HG03565 (cell line): Measurements from ENCODE around the gene ST6GALNAC4.

Experiments
- ATAC-seq: cut with Tn5 transposase; IDR thresholded peaks from one replicate; pipeline ENCODE4 v1.9.1; 2021; ENCODE audit warnings: mild to moderate bottlenecking, moderate library complexity; ENCODE audit not compliant: unreplicated experiment

The ST6GALNAC4 gene, protein sequence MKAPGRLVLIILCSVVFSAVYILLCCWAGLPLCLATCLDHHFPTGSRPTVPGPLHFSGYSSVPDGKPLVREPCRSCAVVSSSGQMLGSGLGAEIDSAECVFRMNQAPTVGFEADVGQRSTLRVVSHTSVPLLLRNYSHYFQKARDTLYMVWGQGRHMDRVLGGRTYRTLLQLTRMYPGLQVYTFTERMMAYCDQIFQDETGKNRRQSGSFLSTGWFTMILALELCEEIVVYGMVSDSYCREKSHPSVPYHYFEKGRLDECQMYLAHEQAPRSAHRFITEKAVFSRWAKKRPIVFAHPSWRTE

DNA sequence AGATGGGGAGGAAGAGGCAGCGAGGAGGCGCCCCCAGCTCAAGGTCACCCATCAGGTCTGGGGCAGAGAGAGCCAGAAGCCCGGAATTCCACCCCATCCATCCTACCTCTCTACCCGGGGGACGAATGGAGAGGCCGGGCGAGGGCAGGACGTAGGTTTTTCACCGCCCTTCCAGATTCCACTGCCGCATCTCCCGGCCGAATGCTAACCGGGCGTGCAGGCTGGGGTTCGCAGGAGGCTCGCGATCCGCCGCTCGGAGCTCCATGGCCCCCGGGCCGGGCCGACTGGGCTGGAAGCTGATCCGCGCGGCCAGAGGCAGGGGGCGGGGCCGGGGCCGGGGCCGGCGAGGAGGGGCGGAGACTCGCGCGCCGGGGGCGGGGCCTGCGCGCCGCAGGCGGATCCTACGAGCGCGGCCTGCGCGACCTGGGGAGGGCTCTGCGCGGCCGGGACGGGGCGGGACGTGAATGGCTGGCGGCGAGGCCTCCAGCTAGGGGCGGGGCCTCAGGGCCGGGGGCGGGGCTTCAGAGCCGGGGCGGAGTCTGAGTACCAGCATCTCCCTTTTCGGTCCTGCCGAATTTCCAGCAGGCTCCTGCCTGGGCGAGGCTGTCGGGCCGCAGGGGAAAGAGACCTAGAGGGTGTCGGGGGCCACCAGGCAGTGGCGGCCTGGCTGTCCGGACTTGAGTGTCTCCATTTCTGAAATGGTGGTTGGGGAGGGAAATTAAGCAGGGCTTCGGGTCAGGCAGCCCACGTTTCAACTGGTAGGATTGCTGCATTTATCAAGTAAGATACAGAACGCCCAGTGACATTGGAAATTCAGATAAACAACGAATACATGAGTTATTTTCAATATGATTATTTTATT is at the start of gene ST6GALNAC4:
ST6GALNAC4 (minus strand) TSS at position 322 of the 862 bp plus-strand sequence. CDS start 622 bp downstream, outside the sequence.
- peak; percentile 53 for ATAC-seq

DNA sequence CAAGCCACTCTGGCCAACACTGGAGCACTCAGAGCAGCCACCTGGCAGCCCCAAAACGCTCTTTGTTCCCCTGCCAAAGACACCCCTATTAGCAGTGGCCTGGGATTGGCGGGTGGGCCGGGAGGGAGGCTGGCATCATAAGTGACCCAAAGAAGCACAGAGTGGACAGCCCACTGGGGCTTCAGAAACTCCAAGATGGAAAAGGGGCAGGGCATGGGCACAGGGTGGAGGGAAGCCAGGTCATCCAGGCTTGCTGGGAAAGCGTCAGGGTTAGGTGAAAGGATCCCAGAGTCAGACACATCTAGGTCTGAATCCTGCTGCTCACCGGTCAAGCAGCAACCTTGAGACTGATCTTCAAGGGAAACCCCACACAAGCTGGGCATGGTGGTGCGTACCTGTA is 49.1 kb upstream of the ST6GALNAC4 start:
- ATAC-seq, result no peak

DNA sequence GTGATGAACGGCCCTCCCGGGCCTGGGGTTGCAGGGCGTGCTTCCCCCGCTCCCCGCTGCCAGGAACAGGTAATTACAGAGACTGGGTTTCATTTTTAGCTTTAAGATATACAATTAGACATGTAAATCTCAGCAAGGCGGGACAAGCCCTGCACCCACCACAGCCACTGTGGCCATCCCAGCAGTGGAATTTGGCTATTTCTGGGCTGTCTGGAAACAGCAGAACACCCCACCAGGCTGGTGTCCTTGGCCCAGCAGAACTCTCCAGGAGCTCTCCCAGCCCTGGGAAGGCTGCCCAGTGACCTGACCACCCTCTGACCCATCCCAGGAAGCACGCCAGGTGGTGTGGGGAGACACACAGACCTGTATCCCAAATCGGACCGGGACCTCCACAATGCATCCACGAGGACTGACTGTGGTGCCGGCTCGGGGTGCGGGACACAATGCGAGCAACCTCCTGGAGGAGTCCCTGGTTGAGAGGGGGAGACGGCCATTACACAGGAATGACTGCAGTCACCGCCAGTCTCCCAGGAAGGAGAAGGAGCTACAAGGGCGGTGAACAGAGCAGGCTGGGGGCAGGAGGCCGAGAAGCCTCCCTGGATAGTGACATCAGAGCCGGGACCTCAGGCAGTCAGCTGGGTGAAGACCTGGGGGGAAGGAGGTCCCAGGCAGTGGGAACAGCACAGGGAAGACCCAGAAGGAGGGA is 46.7 kb upstream of the ST6GALNAC4 start:
- no peak for ATAC-seq

DNA sequence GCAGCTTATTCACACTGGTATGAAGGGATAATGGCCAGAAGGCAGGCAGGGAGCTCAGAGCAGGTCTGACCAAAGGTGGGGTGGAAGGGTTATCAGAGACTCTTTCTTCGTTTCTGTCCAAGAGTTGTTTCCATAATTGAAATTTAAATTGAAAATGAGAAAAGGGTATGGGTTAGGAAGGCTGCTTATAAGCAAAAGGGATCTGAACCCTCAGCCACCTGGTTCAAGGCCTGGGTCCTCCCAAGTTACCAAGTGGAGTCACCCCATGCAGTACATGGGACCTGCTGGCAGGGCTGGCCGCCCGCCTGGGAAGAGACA is 46.2 kb upstream of the ST6GALNAC4 start:
- ATAC-seq, result no peak

DNA sequence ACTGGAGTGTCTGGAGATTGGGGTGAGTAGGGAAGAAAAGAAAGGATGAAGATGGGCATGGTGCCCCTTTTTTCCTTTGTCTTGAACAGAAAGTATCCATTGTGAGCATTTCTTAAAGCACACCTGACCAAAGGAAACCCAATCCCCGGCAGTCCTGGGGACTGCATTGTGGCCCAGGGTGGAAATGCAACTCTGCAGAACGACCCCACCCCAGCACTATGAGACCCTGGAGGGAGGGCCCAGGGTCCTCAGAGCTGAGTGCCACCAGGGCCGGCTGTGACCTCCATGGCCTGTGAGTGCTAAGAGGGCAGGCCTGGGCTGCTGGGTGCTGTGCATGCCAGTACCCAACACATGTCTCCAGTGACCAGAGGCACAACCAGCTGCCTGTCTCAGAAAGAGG is 45.4 kb upstream of the ST6GALNAC4 start:
- no peak for ATAC-seq

DNA sequence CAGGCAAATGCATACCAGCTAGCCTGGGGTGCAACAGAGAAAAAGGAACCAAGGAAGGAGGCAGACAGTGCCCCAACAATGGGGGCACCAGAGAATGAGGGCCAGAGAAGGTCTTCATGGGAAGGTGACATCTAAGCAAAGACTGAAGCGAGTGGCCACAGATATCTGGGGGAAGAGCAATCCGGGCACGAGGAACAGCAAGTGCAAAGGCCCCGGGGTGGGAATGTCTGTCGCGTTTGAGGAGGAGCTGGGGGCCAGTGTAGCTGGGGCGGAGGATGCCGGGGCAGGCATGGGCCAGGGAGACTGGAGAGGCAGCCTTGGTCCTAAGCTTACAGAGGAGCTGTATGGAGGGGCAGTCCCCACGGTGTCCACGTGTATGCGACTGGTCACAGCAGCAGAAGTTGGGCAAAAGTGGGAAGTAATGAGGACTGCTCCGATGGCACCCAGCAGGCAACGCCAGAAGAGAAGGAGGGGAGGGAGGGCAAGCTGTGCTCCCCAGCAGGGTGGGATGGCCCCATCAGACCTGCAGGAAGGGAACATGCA is 44.8 kb upstream of the ST6GALNAC4 start:
- ATAC-seq, result no peak

DNA sequence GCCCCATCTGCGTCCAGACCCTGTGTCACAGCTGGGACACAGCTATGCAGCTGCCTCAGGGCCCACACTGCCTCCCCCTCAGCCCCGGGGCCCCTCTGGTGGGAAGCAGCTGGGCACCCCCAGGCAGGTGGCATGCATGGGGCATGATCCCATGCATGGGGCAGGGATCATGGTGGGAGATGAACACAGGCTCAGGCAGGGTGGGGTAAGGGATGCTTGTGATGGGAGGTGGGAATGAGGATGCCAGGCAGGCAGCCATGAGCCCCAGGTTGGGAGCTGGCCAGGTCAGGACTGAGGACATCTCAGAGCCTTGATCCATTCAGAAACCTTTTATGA is 44.3 kb upstream of the ST6GALNAC4 start:
- ATAC-seq, result no peak

DNA sequence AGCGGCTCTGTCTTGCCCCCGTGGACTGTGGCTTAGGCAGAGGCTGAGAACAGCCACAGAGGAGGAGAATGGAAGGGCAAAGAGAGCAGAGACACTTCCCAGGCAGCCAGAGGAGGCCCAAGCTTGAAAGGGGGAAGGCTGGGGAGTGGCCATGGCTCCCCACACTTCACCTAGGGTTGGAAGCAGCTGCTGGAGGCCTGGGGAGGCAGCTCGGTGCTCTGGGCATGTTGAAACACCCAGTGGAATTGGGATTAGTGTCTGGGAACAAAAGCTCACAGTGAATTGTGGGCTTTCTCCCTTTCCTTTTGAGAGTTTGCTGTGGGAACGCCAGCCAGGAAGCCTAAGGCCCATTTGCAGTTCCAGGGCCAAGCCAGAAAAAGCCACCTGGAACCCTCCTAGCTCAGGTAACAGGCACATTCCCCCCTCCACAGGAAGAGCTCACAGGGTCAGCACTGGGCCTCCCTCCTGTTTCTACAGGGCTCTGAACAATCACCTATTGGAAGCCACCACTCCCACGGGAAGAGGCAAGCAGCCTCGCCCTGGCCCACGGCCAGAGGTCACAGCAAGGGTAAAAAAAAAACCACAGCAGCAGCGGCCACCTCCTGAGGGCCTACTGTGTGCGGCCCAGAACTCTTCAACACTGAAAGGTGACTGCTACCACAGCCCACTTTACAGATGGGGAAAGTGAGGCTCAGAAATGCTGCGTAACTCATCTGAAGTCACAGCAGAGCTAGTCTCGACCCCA is 43.7 kb upstream of the ST6GALNAC4 start:
- ATAC-seq, result no peak

DNA sequence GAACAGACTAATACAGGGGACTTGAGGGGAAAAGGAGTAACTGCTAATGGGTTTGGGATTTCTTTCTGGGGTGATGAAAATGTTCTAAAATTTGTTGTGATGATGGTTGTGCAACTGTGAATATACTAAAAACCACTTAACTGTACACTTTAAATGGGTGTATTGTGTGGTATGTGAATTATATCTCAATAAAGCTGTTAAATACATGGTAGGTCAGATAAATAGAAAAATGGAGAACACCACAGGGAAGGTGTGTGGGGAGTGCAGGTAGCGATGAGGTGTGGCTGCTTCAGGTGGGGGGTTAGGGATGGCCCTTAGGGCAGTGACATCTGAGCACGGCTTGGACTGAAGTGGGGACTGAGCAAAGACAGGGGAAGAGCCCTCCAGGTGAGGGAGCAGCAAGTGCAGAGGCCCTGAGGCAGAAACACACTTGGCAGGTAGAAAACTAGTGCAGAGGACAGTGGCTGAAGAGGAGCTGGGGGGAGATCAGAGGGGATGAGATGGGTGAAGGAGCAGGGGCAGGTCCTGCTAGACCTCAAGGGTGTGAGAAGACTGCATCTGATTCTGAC is 43.1 kb upstream of the ST6GALNAC4 start:
- ATAC-seq, result no peak

DNA sequence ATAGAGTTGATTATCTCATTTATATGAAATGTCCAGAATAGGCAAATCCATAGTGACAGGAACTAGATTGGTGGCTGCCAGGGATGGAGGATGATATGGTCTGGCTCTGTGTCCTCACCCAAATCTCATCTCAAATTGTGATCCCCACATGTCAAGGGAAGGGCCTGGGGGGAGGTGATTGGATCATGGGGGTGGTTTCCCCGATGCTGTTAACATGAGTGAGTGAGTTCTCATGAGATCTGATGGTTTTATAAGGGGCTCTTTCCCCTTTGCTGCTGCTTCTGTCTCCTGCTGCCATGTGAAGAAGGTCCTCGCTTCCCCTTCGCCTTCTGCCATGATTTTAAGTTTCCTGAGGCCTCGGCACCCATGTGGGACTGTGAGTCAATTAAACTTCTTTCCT is 42.6 kb upstream of the ST6GALNAC4 start:
- ATAC-seq, result no peak

DNA sequence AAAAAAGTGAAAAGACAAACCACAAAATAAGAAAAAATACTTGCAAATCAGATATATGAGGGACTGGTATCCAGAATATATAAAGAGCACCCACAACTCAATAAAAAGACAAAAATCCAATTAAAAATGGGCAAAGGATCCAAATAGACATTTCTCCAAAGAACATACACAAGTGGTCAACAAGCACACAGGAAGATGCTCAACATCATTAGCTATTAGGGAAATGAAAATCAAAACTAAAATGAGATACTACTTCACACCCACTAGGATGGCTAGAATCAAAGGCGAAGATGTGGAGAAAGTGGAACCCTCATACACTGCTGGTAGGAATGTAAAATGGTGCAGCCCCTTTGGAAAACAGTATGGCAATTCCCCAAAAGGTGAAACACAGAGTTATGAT is 41.9 kb upstream of the ST6GALNAC4 start:
- no peak for ATAC-seq

DNA sequence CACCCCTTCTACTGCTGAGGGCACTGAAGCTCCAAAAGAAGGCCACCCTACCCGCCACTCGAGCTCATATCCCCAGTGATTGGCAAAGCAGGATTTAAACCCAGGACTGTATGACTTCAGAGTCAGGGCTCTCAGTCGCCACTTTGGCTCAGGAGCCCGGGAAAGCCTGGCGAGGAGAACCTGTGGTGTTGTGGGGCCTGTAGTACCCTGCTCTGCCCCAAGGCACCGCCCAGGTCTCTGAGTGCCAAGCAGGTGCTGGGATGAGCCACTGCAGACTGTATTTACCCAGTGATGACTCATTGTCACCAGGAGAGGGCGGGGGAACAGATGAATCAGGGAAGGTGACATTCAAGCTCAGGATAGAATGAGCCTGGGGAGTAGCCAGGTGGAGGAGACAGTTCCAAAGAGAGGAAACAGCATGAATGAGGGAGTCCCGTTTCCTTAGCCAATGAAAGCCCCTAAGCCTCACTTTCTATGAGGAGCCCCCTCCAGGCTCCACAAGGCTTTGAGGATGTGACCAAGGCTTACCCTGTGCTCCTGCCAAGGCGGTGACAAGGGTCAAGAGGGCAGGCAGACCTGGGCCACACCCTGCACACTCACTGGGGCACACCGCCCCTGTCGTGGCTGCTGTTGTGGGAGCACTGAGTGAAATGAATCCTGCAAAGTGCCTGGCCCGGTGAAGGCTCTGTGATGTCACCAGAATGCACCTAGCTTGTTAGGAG is 38.6 kb upstream of the ST6GALNAC4 start:
- ATAC-seq, result no peak

DNA sequence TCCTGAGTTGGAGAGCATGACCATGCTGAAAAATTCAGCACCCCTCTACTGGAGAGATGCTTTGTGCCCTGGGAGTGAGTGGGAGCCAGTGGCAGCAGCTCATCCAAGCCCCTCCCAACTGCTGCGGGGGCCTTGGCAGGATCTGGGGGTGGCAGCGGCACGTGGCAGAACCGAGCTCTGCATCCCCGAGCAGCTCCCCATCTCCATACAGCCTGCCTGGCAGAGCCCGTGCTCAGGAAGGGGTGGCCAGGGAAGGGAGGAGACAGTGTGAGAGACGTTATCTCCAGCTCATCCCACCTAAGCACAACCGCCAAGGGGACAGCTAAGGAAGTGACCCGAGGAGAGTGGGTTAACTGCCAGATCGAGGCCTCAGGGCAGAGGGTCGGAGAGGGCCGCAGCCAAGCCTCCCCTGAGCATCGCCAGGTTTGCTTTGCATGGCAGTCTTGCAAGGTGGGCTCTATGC is 38.0 kb upstream of the ST6GALNAC4 start:
- no peak for ATAC-seq

DNA sequence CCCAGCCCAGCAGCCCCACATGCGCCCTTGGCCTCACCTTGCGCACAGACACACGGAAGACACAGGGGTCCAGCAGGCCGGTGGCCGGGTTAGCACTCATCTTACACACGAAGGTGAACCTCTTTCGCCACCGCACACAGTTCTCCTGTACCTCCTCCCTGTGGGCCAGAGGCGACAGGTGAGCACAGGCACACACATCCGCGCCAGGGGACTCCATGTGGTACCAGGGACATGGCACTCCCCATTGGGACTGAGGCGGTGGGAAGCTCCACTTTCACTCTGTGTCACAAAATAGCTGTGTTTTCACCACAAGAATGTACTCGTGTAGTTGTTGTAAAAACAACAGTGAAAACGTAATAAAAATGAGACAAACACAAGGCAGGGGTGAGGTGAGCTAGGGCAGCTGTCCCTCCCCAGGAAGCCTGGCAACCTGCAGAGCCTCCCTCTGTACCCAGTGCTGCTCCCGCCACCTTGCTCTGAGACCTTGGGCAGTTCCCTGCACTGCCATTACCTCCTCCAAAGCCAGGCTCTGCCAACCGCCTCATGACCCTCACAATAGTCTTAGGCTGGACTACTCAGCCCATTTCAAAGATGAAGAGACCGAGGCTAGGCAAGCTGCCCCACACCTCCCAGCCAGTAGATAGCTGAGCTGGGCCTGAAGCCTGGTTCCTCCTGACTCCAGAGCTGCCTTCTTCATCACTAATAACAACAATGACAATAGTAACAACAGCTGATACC is 37.1 kb upstream of the ST6GALNAC4 start:
- no peak for ATAC-seq

DNA sequence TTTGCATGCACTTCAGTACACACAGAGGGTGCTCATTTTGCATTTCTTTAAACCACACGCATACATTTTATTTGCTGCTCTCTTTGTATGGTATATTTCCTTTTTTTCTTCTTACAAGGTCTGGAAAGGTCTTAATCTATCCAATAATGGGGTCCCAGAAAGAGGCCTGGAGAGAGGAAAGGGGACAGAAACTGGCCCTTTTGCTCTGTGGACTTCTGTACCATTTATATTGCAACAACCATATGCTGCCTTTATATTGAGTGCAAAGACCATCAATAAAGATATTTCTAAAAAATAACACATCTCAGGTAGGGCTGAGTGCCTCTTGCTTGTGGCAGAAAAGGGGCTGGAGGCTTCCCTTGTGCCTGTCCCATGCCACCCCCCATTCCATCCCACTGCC is 36.3 kb upstream of the ST6GALNAC4 start:
- no peak for ATAC-seq

DNA sequence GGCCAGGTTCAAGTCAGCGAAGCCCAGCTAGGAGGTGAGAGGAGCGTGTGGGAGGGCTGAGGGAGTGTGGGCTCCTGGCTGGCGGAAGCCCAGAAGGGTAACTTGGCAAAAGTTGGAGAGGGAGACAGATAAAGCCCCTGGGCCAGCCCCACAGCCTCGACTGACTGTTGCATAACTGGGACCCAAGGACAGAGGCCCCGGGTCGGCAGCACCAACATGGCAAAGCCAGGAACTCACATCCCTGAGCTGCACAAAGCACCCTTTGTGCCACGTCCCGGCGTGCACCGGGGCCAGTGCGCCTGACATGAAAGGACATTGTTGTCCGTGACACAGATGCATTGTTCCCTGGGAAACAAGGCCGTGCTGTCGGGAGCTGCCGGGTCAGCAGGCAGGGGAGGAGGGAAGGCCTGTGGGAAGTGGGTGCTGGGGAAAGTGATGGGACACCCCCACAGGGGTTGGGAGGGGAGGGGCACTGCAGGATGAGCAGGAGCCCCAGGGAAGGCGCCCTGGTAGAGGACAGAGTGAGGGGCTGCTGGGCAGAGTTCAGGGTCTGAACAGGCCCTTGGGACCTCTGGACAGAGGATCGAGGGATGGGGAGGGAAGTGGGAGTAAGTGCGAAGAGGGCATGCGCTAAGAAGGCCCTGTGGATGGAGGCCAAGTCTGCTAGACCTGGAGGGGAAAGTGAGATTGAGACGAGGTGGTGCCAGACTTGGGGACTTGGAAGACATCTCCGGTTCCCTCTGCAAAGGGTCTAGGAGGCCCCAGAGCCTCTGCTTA is 33.9 kb upstream of the ST6GALNAC4 start:
- ATAC-seq, result no peak

DNA sequence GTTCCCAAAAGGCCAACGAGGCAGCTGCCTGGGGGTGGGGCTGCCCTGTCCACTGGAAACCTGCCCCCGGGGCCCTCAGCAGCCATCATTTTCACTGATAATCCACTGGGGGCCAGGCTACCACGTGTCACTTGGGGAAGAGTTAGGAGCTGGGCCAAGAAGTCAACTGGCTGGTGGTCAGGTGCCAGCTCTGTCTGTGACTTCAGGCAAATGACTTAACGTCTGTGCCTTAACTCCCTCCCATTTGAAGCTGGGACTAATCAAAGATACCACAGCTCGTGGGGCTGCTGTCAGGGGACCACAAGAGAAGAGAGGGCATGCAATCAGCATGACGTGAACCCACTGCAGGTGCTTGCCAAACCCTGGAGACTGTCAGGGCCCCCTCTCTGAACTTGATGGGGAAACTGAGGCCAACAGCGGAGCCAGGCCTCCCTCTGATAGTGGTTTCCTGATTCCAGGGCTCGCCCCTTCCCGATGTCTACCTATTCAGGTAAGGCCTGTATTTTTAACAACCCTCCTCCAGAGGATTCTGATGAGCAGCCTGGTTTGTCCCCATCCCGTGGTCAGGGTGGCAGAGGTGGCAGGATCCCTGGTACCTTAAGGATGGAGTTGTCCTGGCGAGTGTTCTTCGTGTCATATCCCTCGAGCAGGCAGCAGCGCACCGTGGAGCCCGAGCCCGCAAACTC is 33.1 kb upstream of the ST6GALNAC4 start:
- no peak for ATAC-seq
